HCT116 (cell line): Measurements from ENCODE around the gene ACHE. TPM values are rescaled to one million over a fixed set of nuclear protein-coding genes. Genes with fewer than 3 reads are reported as not detected.

Source experiments
- ATAC-seq: fragments of 200-7000 bp; cut with Tn5 transposase; 2 replicates; pipeline ENCODE4 v1.9.1; 2020; ENCODE audit warnings: mild to moderate bottlenecking, moderate library complexity
- BruUV-seq: library from RNA; stranded (reverse); fragments of 400-500 nt; replicated peaks from 2 replicates; lab custom pipeline; 2021; lab: Mats Ljungman, UMichigan
- CTCF ChIA-PET: fragments of 300-600 bp; sonication (Branson Sonifier 250); formaldehyde crosslinking; loops from one replicate; lab custom pipeline; 2021; ENCODE audit warnings: antibody characterized with exemption; lab: Charles Lee
- POLR2A ChIA-PET: fragments of 300-600, 350-600 bp; sonication (Branson Sonifier 250); formaldehyde crosslinking; loops from one replicate; lab custom pipeline; 2021; ENCODE audit warnings: antibody characterized with exemption; lab: Charles Lee
- RAD21 ChIA-PET, 2 experiments: fragments of 300-600 bp; sonication (Branson Sonifier 250); formaldehyde crosslinking; loops; one replicate each; lab custom pipeline; 2023; ENCODE audit warnings: low total read pairs in 2 of 2; ENCODE audit not compliant: uncharacterized antibody in 2 of 2, unreplicated experiment in 2 of 2, low non-redundant PET in 1 of 2; lab: Charles Lee
- DNase-seq: peaks from one replicate; pipeline ENCODE4 v3.0.0-alpha.2; 2010; ENCODE audit warnings: low read depth, low spot score
- H2AFZ ChIP-seq: fragments of 200-600 bp; shearing (Covaris generic), sonication (generic); 2 replicates; pipeline ENCODE4 v1.6.1; 2017; ENCODE audit warnings: low read depth, mixed run types, mixed read lengths, antibody characterized with exemption, low read length; ENCODE audit not compliant: poor library complexity, severe bottlenecking
- H3K27ac ChIP-seq: 2 replicates; pipeline ENCODE4 v1.5.1; 2012; ENCODE audit warnings: low read depth, low read length
- H3K27me3 ChIP-seq: fragments of 200-600 bp; sonication (generic); 2 replicates; pipeline ENCODE4 v1.6.1; 2016; ENCODE audit warnings: mixed run types, low read length, mixed read lengths; ENCODE audit not compliant: insufficient read depth
- H3K36me3 ChIP-seq, 2 experiments: fragments of 200-500 bp in 1 of 2; fragments of 200-600 bp in 1 of 2; sonication (Bioruptor generic) in 1 of 2; sonication (generic) in 1 of 2; 2 replicates each; pipeline versions ENCODE4 v1.5.1 to v1.6.1; 2014 to 2016; ENCODE audit warnings: low read length in 2 of 2, inconsistent platforms in 1 of 2, mixed read lengths in 1 of 2, mixed run types in 1 of 2; ENCODE audit not compliant: insufficient read depth in 2 of 2, control insufficient read depth in 1 of 2
- H3K4me1 ChIP-seq, 2 experiments: fragments of 200-600 bp in 1 of 2; sonication (generic) in 1 of 2; 2 replicates each; pipeline versions ENCODE4 v1.5.1 to v1.6.1; 2012 to 2017; ENCODE audit warnings: low read length in 2 of 2, inconsistent platforms in 1 of 2, mild to moderate bottlenecking in 1 of 2, mixed read lengths in 1 of 2, mixed run types in 1 of 2, moderate library complexity in 1 of 2; ENCODE audit not compliant: insufficient read depth in 2 of 2, control insufficient read depth in 1 of 2
- H3K4me2 ChIP-seq: fragments of 200-600 bp; sonication (generic); 2 replicates; pipeline ENCODE4 v1.6.1; 2017; ENCODE audit warnings: mixed run types, low read length, mixed read lengths
- H3K4me3 ChIP-seq, 2 experiments: fragments of 200-600 bp in 1 of 2; sonication (generic) in 1 of 2; replicated peaks in 1 of 2; 2 replicates each; pipeline ENCODE4 v1.5.1; 2011 to 2016; ENCODE audit warnings: low read length in 2 of 2, control low read depth in 1 of 2, low read depth in 1 of 2, mild to moderate bottlenecking in 1 of 2, mixed read lengths in 1 of 2, mixed run types in 1 of 2
- H3K79me2 ChIP-seq: fragments of 200-600 bp; sonication (generic); 2 replicates; pipeline ENCODE4 v1.6.1; 2017; ENCODE audit warnings: mild to moderate bottlenecking, mixed run types, low read length, moderate library complexity, mixed read lengths; ENCODE audit not compliant: insufficient read depth
- H3K9ac ChIP-seq: fragments of 200-600 bp; sonication (generic); 2 replicates; pipeline ENCODE4 v1.6.1; 2016; ENCODE audit warnings: low read length, mixed read lengths
- H3K9me2 ChIP-seq: fragments of 200-600 bp; sonication (generic), shearing (Covaris generic); 2 replicates; pipeline ENCODE4 v1.6.1; 2017; ENCODE audit warnings: mixed run types, mild to moderate bottlenecking, moderate library complexity; ENCODE audit not compliant: insufficient read depth
- H3K9me3 ChIP-seq, 2 experiments: fragments of 200-500 bp in 1 of 2; fragments of 200-600 bp in 1 of 2; sonication (Bioruptor generic) in 1 of 2; sonication (generic) in 1 of 2; 2 replicates each; pipeline ENCODE4 v1.6.1; 2014 to 2017; ENCODE audit warnings: low read length in 2 of 2, mixed read lengths in 2 of 2, inconsistent platforms in 1 of 2, low read depth in 1 of 2, mild to moderate bottlenecking in 1 of 2, mixed run types in 1 of 2, moderate library complexity in 1 of 2; ENCODE audit not compliant: control insufficient read depth in 1 of 2, insufficient read depth in 1 of 2
- H4K20me1 ChIP-seq: fragments of 200-600 bp; sonication (generic), shearing (Covaris generic); 2 replicates; pipeline ENCODE4 v1.6.1; 2017; ENCODE audit warnings: mixed run types, mild to moderate bottlenecking, moderate library complexity; ENCODE audit not compliant: insufficient read depth
- CBX3 ChIP-seq: IDR thresholded peaks from 2 replicates; pipeline ENCODE4 v1.6.1; 2012; ENCODE audit warnings: low read depth
- CTCF ChIP-seq, 3 experiments: fragments of 200-600 bp in 1 of 3; sonication (generic) in 1 of 3; IDR thresholded peaks in 2 of 3; conservative IDR thresholded peaks in 1 of 3; 2 replicates each; pipeline ENCODE4 v1.5.1; 2012 to 2017; ENCODE audit warnings: low read depth in 2 of 3, low read length in 2 of 3, antibody characterized with exemption in 1 of 3, borderline replicate concordance in 1 of 3, control low read depth in 1 of 3, mild to moderate bottlenecking in 1 of 3, mixed read lengths in 1 of 3, mixed run types in 1 of 3, moderate library complexity in 1 of 3; ENCODE audit not compliant: insufficient read depth in 1 of 3
- EGR1 ChIP-seq: IDR thresholded peaks from 2 replicates; pipeline ENCODE4 v1.6.1; 2012; ENCODE audit warnings: low read depth
- ELF1 ChIP-seq: IDR thresholded peaks from 2 replicates; pipeline ENCODE4 v1.6.1; 2012; ENCODE audit warnings: low read depth, borderline replicate concordance
- EZH2 ChIP-seq: fragments of 200-600 bp; sonication (generic); IDR thresholded peaks from 2 replicates; pipeline ENCODE4 v1.6.1; 2017; ENCODE audit warnings: antibody characterized with exemption, mixed run types
- EZH2phosphoT487 ChIP-seq: fragments of 200-600 bp; IDR thresholded peaks from 2 replicates; pipeline ENCODE4 v1.6.1; 2018; ENCODE audit warnings: antibody characterized with exemption, borderline replicate concordance
- FOSL1 ChIP-seq: IDR thresholded peaks from 2 replicates; pipeline ENCODE4 v1.6.1; 2012; ENCODE audit warnings: low read depth
- JUND ChIP-seq: IDR thresholded peaks from 2 replicates; pipeline ENCODE4 v1.6.1; 2012
- MAX ChIP-seq: IDR thresholded peaks from 2 replicates; pipeline ENCODE4 v1.6.1; 2012
- POLR2AphosphoS5 ChIP-seq: IDR thresholded peaks from 2 replicates; pipeline ENCODE4 v1.6.1; 2011; ENCODE audit warnings: mild to moderate bottlenecking, low read depth, low read length, moderate library complexity
- RAD21 ChIP-seq: IDR thresholded peaks from 2 replicates; pipeline ENCODE4 v1.6.1; 2012; ENCODE audit warnings: low read depth, mild to moderate bottlenecking
- SIN3A ChIP-seq: IDR thresholded peaks from 2 replicates; pipeline ENCODE4 v1.6.1; 2012; ENCODE audit warnings: low read depth
- SRF ChIP-seq: IDR thresholded peaks from 2 replicates; pipeline ENCODE4 v1.6.1; 2012; ENCODE audit warnings: low read depth
- ZBTB33 ChIP-seq: IDR thresholded peaks from 2 replicates; pipeline ENCODE4 v1.6.1; 2011; ENCODE audit warnings: mild to moderate bottlenecking, low read length, moderate library complexity; ENCODE audit not compliant: insufficient replicate concordance; ENCODE audit errors: extremely low read depth
- ZFX ChIP-seq: fragments of 450-650 bp; IDR thresholded peaks from 2 replicates; pipeline ENCODE4 v1.6.1; 2017
- intact Hi-C: fragments of 100-400 bp; cut with micrococcal nuclease; formaldehyde crosslinking; loops from 2 replicates; pipeline ENCODE4 v1.10.0; 2022
- total RNA-seq: library from RNA; stranded (reverse); gene quantifications from one replicate; pipeline ENCODE4 v1.2.1, GENCODE V29; 2021; ENCODE audit not compliant: unreplicated experiment

Gene ACHE
- total RNA-seq, 1 experiment from 2014 or later, result 1.8 TPM

GRCh38 chr7:100914208-100914878, 18.7 kb upstream of the ACHE start:
- CTCF ChIA-PET, result no interaction called here
- intact Hi-C loops, result no loop called here

More at GRCh38 chr7:100914208-100914878, 18.7 kb upstream of the ACHE start:
- peaks cover 0 to 5% of the 10 kb centered on the region in 2 experiments; a peak in 2 of 4 replicates for H3K4me1 ChIP-seq
- no peaks in the 10 kb centered on the region for H4K20me1 ChIP-seq
- BruUV-seq, result no TSS peak
- H3K27ac ChIP-seq, result no peak overlapping the region
- ChIA-PET RAD21 (no interaction called here), POLR2A (no interaction called here)
- H3K9me2 ChIP-seq, result no peaks in the 10 kb centered on the region
- no peak for DNase-seq
- no peak overlapping the region for H3K4me3 ChIP-seq
- no peaks in the 10 kb centered on the region for H3K9me3 ChIP-seq
- no peaks in the 10 kb centered on the region for H3K36me3 ChIP-seq
- no peak overlapping the region for H3K9ac ChIP-seq
- no peak overlapping the region for H2AFZ ChIP-seq
- no peaks in the 10 kb centered on the region for H3K79me2 ChIP-seq
- no peak for ATAC-seq
- no peak for TF ChIP-seq MAX
- no peak for TF ChIP-seq ELF1
- TF ChIP-seq EZH2phosphoT487, result no peak
- no peak for TF ChIP-seq POLR2AphosphoS5
- no peak for TF ChIP-seq SRF
- no peak for TF ChIP-seq CBX3
- TF ChIP-seq RAD21, result no peak
- TF ChIP-seq EGR1, result no peak
- TF ChIP-seq SIN3A, result no peak
- no peak for TF ChIP-seq ZBTB33
- TF ChIP-seq ZFX, result no peak
- TF ChIP-seq JUND, result no peak
- no peak for TF ChIP-seq CTCF (IDR thresholded peaks at IDR 0.05 in 2 of 3, conservative IDR thresholded peaks at IDR 0.05 in 1 of 3; ENCODE audit: borderline replicate concordance in 1 of 3, insufficient read depth in 1 of 3, low read depth in 2 of 3, low read length in 2 of 3)
- TF ChIP-seq EZH2, result no peak
- TF ChIP-seq FOSL1, result no peak
- no peak overlapping the region for H3K4me2 ChIP-seq
- H3K27me3 ChIP-seq, result no peaks in the 10 kb centered on the region
